Stimulated activated CD8-positive, alpha-beta memory T cell treated with anti-CD3 and anti-CD28 coated beads, Interleukin-12 subunit alpha, Interleukin-12 subunit beta, amount 100 ng/mL, for 4 hours (primary cell): Measurements from ENCODE around the gene LGALS9B.
"Not testable (repeated sequence)": the region's sequence is repeated elsewhere in the genome, so short reads cannot be mapped to it uniquely, and the experiment has no call there.

Experiments
- DNase-seq: peaks from one replicate; pipeline ENCODE4 v3.0.0-alpha.2; 2020; ENCODE audit warnings: low read depth

LGALS9B gene

DNA sequence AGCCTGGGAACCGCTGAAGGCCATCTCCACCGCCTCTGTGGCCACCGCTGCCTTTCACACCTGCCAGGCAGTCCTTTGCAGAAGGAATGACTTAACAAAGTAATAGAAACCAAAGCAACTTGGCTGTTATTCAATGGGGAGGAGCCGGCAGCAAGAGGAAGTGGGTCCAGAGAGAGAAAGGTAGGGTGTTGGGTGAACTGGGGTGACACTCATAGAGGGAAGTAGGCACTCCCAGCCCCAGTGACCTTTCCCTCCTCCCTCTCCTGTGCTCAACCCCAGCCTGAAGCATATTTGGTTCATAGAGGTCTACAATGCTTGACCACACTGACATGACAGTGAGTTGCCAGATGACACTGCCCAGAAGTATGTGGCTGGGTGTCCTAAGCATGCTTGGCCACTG, at the start of gene LGALS9B:
LGALS9B (minus strand) TSS at position 93 of the 400 bp plus-strand sequence; CDS start at position 24, 69 bp downstream.
- DNase-seq, result not testable (repeated sequence)

- DNase-seq, result not testable (repeated sequence)
Measured at GRCh38 chr17:20516986-20517385, 49.6 kb upstream of the LGALS9B start.

DNA sequence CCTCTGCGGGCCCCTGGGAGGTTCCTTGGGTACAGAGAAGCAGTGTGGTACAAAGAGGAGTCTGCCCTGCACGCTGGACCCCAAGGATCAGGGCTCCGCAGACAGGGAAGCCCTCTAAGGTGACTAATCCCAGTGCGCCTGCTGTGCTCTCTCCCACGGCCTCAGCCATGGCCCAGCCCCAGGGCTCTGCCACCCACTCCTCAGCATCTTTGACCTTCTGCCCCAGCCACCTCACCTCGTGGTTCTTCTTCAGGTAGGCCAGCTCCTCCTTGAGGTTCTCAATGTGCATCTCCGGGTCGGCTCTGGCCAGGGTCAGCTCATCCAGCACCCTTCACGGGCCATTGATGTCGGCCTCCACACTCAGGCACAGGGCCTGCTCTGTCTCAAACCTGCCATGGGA, 47.8 kb upstream of the LGALS9B start:
- not testable (repeated sequence) for DNase-seq

GRCh38 chr17:20513539-20513938, 46.2 kb upstream of the LGALS9B start:
- DNase-seq, result not testable (repeated sequence)

- DNase-seq, result not testable (repeated sequence)
Measured at GRCh38 chr17:20512378-20512777, 45.0 kb upstream of the LGALS9B start.

DNA sequence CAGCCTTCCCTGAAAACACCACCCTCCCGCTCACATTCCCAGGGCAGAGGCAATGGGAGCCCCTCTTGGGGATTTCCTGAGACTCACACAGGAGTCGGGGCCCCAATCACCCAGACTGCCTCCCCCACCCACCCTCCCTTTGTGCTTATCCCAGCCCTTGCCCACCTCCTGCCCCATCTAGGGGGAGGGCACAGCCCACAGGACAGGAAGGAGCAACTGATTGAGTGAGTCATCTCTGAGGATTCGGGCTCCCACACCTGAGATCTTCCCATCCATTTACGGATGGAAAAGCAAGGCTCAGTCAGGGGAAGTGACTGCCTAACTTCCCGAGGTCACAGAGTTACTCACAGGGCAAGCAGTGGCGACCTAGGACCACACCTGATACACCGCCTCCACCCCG, 44.4 kb upstream of the LGALS9B start:
- DNase-seq, result not testable (repeated sequence)

DNA sequence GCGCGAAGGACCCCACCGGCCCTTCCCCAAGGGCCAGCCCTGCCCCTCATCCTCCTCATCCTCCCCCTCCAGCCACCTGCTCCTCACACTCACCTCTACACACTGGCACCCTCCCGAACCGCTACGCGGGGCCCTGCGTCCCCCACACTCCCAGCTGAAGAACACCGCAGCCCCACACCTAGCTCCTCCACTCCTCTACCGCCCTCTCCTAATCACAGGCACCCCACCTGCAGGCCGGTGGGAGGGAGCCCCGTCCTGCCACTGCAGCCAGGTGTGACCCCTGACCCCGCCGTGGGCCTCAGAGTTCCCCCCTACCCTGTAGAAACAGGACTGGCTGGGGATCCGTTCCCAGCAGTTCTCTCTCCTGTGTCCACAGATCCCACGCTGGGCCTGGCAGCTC, 38.0 kb upstream of the LGALS9B start:
- DNase-seq, result not testable (repeated sequence)

- not testable (repeated sequence) for DNase-seq
Measured at GRCh38 chr17:20504388-20505066, 37.2 kb upstream of the LGALS9B start.

DNA sequence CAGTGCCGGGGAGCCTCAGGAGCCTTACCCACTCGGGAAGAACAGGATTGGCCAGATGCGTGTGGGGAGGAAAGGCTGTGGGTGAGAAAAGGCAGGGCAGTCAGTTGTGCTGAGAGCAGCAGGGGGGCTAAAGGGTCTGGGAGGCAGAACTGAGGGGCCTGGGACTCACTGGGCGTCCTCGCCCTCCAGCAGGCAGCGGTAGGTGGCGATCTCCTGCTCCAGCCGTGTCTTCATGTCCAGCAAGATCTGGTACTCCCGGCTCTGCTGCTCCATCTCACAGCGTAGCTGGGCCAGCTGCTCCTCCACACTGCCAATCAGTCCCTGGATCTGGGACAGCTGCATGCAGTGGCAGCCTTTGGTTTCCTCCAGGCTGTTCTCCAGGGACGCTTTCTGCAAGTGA, 34.6 kb upstream of the LGALS9B start:
- DNase-seq, result not testable (repeated sequence)

DNA sequence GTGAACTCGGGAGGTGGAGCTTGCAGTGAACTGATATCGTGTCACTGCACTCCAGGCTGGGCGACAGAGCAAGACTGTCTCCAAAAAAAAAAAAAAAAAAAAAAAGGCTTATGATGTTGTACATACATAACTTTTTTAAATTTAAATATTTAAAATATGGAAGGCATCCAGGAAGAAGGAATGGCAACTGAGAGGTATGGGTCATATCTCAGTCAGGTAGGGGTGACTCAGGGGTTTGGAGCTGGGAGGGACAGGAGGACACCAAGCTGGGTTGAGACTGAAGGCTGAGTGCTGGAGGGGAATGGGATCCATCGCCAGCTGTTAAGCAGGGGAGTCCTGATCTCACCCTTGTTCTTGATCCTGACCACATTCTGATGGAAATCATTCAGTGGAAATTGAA, 33.0 kb upstream of the LGALS9B start:
- DNase-seq, result not testable (repeated sequence)

DNA sequence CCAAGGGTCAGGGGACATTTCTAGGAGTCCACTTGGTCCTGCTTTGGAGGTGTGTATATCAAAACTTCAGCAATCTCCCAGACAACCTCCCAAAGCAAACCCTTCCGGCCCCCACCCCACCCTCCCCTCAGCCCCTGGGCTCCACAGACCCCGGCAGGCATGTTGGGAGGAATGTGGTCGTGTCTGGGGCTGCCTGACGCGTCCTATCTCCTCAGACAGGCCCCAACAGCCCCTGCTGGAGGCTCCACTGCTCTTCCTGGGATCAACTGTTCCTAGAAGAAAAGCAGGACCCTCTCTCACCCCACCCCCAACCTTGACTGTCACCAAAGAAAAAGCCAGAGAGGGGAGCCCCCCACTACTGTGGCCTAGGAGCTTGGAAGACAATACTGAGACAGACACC, 28.1 kb upstream of the LGALS9B start:
- not testable (repeated sequence) for DNase-seq

GRCh38 chr17:20494735-20495134, 27.4 kb upstream of the LGALS9B start:
- not testable (repeated sequence) for DNase-seq

DNA sequence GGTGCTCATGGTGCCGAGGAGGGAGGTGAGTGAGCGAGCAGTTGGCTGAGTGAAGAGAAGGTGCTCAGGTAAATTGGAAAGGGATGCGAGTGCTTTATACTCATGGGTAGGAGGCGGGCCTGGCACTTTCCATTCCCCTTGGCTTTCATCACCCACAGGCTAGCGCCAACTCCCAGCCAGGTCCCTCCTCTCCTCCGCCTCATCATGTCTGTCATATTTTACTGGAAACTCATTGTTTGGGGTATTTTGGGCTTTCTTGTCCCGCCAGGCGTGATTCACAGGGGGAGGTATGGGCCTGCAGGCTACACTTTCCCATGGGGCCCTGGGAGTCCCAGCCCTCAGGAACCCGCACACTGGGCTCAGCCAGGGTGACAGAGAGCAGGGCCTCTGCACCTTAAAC, 26.8 kb upstream of the LGALS9B start:
- not testable (repeated sequence) for DNase-seq

- DNase-seq, result not testable (repeated sequence)
Measured at GRCh38 chr17:20492971-20493370, 25.6 kb upstream of the LGALS9B start.

DNA sequence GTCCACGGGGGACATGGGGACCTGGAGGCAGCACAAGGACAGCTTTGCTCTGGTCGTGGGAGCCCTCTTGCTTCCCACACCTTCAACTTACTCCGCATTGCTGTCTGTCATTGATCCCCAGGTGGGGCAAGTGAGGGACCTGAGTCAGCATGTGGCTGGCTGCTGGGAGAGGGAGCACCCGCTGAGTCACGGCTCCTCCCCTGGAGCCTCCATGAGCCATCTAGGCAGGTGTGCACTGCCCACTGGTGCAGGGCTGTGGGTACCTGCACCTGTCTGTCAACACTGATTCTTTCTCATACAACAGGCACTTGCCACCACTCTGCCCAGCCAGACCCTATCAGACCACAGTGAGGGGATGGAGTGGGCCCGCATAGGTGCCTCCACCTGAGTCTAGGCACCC, 24.8 kb upstream of the LGALS9B start:
- not testable (repeated sequence) for DNase-seq

DNA sequence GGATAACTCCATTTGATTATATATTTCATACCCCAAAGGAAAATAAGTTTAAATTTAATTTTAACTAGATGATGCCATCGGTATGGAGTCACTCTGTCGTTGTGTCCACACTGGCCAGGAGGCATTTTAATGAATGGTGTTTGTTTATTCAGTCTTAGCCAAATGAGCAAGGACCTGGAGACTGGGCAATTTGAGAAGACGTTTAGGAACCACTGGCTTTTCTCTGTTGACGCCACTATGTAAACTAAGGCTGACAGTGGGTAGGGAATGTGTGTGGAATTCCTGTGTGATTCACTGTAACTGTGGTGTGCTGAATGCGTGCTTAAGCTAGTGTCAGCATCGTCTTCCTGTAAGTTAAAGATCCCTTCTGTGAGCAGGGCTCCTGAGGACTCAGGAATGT, 17.6 kb upstream of the LGALS9B start:
- DNase-seq, result not testable (repeated sequence)

DNA sequence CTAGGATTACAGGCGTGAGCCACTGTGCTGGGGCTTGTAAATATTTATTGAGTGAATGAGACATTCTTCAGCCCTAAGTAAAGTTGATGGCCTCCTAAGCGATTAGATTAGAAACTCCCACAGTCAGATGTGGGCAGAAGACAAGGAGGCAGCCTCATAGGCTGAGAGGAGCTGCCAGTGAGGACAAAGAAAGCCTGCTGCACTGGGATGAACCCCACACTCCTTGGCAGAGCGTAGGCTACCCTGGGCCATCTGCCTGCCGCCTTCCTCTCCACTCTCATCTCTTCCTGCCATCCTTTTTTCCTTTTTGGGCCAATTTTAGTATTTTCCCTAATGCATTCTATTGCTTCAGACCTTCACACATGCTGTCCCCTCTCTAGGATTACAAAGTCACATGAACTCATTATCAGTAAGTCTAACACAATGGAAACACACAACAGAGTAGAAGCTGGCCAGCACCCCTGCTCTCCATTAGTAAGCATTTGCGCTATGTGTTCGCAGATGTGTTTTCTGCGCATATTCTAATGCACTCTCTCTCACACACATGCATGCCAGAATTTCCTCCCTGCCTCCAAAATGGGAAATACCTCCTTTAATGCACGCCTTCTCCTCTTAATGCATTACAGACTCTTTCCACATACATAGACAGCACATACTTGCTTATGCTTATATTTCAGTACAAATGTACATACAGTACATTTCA, 12.7 kb upstream of the LGALS9B start:
- DNase-seq, result not testable (repeated sequence)

DNA sequence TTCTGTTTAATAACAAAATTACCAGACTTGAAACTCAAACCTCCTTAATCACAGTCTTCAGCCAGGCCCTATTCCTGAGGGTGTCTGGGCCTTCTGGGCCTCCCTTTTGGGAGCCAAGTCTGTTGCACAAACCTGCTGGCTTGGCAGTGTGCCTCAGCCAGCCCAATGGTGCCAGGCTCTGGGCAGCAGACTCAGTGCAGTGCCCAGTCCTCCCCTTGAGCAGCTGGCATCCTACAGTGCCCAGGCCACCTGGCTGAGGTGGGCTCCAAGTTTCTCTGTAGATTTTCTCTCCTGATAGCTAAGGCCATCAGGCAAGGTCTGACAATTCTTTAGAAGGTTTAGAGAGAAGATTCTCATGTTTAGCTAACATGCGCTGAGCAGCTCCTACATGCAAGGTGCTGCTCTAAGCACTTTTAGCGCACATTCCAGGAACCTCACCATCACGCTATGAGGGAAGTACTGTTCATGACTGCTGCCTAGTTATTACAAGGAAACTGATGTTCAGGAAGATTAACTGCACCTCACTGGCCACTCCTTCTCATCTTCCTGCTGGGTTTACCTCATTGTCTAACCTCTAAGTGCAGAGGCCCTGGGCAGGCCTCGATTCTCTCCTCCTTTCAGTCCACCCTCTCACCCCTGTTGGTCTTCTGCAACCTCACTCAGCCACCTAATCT, 10.2 kb upstream of the LGALS9B start:
- DNase-seq, result not testable (repeated sequence)

GRCh38 chr17:20475137-20475831, 7.9 kb upstream of the LGALS9B start:
- not testable (repeated sequence) for DNase-seq

- not testable (repeated sequence) for DNase-seq
Measured at GRCh38 chr17:20474081-20474480, 6.7 kb upstream of the LGALS9B start.

DNA sequence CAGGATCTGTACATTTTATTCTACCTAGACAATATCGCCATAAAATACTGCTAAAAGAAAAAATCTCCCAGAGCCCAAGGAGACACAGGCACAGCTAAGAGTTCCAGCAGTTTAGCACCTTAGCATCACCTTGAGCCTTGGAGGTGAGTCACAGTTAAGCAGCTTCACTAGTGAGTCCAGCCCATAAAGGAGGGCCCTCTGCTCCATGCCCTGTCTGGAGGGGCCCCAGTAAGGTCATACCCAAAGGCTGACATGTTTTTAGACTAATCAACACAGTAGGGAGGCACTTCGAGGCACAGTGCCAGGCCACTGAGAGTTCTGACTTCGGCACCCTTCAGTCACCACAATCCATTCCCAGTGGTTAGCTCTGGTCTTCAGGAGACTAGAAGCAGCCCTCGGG, 2.6 kb upstream of the LGALS9B start:
- DNase-seq, result not testable (repeated sequence)

GRCh38 chr17:20469107-20469506, 1.8 kb upstream of the LGALS9B start:
- not testable (repeated sequence) for DNase-seq
